G401.6 (cell line): ENCODE results near the gene SLC6A18.

Source experiments
- FAIRE-seq: peaks from 2 replicates; lab custom pipeline; 2012; peaks lifted over from hg19 to GRCh38; lab: Jason Lieb, UNC

Gene SLC6A18

DNA sequence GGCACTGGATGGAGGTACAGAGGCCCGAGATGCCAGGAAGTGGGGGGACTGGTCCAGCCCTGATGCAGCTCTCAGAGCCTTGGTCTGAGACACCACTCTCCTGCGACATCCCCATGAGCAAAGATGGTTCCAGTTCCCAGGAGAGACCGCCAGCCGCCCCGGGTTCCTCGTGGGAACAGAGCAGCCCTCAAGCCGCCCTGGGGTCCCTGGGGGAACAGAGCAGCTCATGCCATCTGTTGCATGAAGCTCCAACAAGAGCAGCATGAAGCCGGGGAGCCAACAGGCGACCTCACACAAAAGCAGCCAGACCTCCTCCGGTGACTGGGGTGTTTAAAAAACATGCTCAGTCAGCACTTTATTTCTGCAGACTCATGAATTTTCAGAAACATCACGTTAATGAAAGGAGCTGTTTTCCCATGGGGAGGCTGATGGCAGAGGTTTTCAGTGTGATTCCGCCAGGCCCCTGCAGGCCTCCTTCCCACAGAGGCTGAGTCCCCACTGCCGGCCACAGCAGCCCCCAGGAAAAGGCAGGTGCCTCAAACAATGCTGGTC lies 6.2 kb downstream of the SLC6A18 start:
- no peak for FAIRE-seq

DNA sequence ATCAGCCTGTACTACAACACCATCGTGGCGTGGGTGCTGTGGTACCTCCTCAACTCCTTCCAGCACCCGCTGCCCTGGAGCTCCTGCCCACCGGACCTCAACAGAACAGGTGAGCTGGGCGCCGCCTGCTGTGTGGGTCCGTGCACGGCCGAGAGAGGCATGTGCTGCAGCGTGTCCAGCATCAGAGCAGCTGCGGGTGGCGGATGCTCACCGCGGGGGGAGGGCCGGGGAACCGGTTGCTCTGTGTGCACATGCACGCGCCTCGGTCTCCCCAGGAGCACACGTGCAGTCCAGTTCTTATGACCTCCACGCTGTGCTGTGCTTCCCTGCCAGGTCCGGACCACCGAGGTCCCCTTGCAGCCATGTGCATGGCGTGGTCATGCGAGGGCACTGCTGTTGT lies 7.6 kb downstream of the SLC6A18 start:
- FAIRE-seq = no peak

DNA sequence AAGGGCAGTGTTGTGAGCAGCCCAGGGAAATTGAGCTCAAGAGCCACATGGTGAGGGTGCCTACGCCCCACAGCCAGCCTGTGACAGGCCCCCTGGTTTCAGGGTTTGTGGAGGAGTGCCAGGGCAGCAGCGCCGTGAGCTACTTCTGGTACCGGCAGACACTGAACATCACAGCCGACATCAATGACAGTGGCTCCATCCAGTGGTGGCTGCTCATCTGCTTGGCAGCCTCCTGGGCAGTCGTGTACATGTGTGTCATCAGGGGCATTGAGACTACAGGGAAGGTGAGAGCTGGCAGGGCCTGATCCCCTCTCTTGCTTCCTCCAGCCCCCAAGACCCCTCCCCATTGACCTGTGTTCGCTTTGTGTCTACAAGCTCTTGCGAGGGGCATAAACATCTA lies 10.2 kb downstream of the SLC6A18 start:
- FAIRE-seq = no peak

- no peak for FAIRE-seq
Measured at GRCh38 chr5:1235838-1236237, 10.7 kb downstream of the SLC6A18 start.

GRCh38 chr5:1239505-1240251 lies 14.5 kb downstream of the SLC6A18 start:
- FAIRE-seq = no peak

GRCh38 chr5:1240496-1241260 lies 15.5 kb downstream of the SLC6A18 start:
- FAIRE-seq = no peak

GRCh38 chr5:1241509-1242080 lies 16.4 kb downstream of the SLC6A18 start:
- FAIRE-seq = no peak

DNA sequence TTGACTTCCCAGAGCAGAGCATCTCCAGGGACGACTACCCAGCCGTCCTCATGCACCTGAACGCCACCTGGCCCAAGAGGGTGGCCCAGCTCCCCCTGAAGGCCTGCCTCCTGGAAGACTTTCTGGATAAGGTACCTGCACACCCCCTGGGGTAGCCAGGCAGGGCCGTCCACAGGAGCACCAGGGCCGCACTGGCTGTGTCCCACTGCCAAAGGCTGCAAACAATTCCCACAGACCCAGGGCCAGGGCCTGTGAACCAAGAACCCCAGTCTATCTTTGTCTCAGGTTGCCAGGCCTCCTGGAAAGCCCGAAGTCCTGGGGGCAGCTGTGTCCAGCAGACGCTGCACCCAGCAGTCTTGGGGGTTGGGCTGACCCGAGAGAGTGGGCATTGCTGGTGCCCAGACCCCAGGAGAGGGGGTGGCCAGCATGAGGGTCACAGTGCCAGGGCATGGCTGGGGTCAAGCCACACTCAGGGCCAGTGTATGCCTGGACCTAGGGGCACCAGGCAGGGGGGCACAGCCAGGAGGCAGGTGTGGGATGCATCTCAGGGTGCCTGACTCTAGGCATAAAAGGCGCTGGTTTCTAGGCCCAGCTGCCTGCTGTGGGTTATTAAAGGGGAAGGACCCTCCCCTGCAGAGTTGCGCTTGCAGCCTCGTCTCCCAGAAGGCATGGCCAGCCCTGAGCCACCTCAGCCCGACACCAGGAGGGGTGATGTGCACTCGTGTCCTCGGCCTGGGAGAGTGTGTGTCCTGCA lies 17.7 kb downstream of the SLC6A18 start:
- no peak for FAIRE-seq

DNA sequence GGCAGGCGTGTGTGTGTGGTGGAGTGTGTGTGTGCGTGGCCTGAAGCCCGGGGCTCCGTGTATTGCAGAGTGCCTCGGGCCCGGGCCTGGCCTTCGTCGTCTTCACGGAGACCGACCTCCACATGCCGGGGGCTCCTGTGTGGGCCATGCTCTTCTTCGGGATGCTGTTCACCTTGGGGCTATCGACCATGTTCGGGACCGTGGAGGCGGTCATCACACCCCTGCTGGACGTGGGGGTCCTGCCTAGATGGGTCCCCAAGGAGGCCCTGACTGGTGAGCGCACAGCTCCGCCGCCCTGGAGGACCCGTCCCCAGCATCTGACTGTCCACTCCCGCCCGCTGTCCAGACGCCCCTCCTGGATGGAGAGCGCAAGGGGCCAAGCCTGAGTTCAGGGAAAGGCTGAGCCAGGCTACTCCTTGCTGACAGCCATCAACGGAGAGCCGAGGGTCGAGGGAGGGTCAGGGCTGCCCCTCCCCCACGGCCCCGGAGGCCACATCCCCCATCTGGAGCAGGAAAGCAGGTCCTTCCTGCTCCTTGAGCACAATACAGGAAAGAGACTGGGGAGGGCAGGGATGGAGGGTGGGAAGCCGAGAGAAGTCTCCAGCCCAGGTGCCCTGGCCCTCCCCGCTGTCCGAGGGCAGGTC lies 18.4 kb downstream of the SLC6A18 start:
- no peak for FAIRE-seq

GRCh38 chr5:1244255-1244654 lies 19.1 kb downstream of the SLC6A18 start:
- no peak for FAIRE-seq

GRCh38 chr5:1244976-1245375 lies 19.8 kb downstream of the SLC6A18 start:
- FAIRE-seq = no peak

GRCh38 chr5:1245905-1246576 lies 20.9 kb downstream of the SLC6A18 start:
- no peak for FAIRE-seq

DNA sequence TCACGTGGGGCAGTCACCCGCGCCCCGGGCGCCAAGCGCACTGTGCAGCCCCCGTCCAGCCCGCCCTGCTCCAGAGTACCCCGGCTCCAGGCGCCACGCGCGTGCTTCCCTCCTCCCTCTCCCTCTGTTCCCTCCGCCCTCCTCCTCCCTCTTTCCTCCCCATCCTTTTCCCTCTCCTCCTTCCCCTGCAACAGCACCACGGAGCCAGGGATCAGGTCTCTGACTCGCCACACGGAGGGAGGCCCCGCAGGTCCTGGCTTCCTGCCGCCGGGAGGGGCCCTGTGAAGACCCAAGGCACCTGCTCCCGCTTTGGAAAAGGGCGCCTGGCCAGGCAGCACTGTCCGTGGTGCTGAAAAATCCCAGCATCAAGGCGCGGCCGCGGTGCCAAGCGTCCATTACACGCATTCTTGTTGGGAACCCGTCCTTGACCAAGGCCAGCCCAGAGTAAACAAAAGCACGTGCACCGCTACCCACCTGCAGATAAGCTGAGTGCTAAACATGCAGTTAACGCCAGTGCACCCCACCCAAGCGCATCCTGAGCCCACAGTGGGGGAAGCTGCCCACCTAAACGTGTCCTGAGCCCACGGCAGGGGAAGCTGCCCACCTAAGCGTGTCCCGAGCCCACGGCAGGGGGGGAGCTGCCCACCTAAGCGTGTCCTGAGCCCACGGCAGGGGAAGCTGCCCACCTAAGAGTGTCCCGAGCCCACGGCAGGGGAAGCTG lies 21.7 kb downstream of the SLC6A18 start:
- FAIRE-seq = no peak

DNA sequence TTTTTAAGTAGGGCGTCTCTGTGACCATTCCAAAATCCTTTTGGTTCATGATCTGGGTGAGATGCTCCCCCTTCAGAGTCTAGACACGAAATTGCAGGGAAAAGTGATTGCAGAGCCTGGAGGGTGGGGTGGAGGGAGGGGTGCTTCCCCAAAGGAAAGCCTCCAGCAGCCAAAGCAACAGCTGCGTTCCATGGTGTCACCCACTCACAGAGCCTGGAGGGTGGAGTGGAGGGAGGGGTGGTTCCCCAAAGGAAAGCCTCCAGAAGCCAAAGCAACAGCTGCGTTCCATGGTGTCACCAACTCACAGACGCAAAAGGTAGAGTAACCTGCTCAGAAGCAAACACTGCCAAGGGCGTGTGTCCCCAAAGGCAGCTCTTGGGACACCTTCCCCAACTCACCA lies 22.6 kb downstream of the SLC6A18 start:
- FAIRE-seq = no peak

DNA sequence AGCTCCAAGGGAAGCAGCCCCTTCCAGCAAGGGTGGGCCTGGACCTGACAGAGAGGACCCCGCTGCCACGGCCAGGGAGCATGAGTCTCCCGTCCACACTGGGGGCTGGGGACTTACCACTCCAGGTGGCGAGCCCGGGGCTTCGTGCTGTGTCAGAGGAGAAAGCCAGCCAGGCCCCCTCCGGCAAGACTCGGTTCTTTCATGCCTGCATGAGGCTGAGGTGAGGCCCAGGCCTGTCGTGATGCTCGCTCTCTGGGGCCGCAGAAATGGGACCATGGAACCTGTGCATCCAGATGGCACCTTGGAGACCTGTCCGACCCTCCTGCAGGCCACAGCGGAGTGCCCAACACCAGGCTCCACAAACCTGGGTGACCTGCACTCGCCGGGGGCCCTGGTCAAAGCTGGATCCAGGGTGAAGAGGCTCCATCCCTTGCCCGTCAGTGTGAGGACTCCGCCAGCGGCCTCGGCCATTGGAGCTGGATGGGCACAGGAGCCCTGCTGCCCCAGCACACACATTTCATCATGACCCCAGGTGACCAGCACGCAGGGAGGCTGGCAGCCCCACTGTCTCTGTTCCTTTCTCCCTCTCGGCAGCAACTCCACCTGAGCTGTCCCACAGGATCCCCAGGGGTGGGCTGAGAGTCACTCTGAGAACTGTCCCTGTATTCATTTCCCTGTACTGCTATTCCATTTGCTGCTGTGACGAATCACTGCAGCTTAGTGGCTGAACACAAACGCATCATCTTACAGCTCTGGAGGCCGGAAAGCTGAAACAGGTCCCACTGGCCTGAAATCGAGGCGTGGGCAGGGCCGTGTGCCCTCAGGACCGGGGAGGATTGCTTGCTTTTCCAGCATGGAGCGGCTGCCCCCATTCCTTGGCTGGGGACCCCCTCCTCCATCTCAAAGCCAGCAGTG lies 24.4 kb downstream of the SLC6A18 start:
- no peak for FAIRE-seq

DNA sequence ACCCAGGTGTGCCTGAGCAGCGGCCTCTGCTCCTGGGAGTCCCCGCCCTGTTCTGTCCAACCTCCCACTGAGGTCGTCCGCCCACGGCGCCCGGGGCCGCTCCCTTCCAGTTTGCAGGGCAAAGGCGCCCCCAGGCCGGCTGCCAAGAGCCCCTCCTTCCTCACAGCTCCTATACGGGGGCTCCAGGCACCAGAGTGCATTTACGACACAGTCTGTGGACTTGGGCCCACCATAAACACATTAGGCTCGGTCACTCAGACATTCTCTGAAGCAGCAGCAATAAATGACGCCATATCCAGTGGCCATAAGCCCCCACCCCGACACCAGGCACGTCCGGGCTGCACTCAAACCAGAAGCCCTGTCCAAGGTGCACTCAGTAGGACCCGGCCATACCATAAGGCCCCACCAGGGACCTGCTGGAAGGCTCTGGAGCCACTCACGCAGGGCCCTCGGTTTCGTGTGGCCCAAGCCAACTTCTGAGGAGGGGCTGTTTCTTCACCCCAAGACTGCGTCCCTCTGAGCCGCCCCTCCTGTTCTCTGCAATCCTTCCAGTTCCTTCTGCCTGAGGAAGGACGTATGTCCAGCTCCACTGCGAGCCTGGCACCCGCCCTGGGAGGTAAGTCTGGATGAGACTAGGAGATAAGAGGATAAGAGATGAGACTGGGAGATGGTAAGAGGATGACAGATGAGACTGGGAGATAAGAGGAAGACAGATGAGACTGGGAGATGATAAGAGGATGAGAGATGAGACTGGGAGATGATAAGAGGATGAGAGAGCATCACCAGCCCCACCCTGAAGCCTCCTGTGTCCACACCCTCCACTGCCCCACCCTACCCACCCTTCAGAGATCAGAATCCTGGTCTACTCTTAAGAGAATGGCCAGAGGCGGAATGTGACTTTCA lies 26.7 kb downstream of the SLC6A18 start:
- no peak for FAIRE-seq

DNA sequence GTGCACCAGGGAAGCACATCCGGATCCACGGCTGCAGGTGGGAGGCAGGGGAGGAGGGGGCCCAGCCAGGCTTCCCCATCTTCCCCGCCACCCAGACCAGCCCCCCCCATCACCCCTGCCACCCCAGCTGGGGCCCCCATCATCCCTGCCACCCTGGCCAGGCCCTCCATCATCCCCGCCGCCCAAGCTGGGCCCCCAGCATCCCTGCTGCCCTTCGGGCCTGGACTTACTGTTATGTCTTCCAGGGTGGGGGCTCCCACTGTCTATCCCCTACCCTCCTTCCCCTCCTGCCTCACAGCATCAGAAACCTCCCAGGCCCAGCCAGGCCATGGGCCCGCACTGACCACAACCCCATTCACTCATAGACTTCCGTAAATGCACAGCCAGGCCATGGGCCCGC lies 27.5 kb downstream of the SLC6A18 start:
- no peak for FAIRE-seq

DNA sequence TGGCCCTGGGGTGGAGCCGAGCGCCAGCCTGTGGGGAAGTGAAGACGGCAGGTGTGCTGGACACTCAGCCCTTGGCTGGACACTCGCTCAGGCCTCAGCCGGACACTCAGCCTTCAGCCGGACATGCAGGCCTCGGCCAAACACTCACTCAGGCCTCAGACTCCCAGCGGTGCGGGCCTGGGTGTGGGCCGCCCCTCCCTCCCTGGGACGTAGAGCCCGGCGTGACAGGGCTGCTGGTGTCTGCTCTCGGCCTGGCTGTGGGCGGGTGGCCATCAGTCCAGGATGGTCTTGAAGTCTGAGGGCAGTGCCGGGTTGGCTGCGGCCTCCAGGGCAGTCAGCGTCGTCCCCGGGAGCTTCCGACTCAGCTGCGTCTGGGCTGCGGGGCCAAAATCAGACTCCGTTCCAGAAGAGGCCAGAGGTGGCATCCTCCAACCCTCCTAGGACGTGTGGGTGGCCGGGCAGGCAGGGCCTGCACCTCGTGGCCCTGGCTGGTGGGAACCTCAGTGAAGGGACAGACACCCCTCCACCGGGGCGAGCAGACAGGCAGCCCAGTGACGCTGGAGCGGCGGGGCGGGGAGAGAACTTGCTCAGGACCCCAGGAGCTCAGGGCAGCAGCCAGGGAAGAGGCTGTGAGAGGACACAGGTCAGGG lies 28.4 kb downstream of the SLC6A18 start:
- FAIRE-seq = no peak
